ENCODE results near the gene SDF4.

Gene SDF4

DNA sequence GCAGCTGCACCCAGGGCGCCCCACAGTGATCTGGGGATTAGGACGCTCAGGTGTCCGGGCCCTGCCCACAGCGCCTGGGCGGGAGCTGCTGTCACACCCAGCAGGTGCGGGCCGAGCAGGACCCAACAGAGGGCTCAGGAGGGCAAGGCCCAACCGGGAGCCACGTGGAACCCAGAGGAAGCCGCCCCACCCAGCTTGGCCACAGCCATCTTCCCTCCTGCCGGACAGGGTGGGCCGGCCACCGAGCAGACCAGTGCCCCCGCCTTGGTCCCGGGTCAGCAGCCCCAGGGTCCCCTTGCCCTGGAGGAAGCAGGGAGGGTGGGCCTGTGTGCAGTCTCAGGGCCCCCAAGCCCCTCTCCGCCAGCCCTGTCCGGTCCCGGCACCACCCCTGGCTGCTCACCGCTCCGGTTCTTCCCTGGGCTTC, 64.4 kb downstream of the SDF4 start:
- DNase-seq (ENCODE audit: low read depth in 1 of 2, low spot score in 1 of 2) = no peak
- TF ChIP-seq JUND (IDR thresholded peaks at IDR 0.05; ENCODE audit: low read depth) = no peak
- in situ Hi-C loops (cut with HindIII; ENCODE audit: low pct_unique_long_range_greater_than_20kb, low sequenced_read_pairs) = no loop called here
